ENCODE data around the gene KERA.

Gene KERA

DNA sequence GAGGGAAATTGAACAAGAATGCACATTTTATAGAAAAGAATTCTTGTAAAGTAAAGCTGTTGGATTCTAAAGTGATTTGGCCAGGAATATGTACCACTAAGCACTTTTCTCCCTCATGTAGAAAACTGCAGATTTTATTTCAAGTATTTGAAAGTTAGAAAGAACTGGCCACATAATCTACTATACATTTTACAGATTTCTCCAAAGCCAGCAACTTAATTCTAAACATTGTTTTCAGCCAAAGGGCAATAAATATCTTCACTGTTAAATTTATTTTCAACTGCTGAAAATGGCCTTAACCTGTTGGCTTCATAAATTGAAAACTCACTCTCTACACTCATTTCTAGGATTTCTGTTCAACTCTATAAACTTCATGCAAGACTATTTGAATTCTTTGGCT, 15.6 kb upstream of the KERA start:
- FAIRE-seq (no peak), DNase-seq (ENCODE audit: insufficient read length, low spot score) (no peak)
- TF ChIP-seq, protein P1, sequence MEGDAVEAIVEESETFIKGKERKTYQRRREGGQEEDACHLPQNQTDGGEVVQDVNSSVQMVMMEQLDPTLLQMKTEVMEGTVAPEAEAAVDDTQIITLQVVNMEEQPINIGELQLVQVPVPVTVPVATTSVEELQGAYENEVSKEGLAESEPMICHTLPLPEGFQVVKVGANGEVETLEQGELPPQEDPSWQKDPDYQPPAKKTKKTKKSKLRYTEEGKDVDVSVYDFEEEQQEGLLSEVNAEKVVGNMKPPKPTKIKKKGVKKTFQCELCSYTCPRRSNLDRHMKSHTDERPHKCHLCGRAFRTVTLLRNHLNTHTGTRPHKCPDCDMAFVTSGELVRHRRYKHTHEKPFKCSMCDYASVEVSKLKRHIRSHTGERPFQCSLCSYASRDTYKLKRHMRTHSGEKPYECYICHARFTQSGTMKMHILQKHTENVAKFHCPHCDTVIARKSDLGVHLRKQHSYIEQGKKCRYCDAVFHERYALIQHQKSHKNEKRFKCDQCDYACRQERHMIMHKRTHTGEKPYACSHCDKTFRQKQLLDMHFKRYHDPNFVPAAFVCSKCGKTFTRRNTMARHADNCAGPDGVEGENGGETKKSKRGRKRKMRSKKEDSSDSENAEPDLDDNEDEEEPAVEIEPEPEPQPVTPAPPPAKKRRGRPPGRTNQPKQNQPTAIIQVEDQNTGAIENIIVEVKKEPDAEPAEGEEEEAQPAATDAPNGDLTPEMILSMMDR (IDR thresholded peaks at IDR 0.05; ENCODE audit: insufficient read depth, missing control alignments): no peak

DNA sequence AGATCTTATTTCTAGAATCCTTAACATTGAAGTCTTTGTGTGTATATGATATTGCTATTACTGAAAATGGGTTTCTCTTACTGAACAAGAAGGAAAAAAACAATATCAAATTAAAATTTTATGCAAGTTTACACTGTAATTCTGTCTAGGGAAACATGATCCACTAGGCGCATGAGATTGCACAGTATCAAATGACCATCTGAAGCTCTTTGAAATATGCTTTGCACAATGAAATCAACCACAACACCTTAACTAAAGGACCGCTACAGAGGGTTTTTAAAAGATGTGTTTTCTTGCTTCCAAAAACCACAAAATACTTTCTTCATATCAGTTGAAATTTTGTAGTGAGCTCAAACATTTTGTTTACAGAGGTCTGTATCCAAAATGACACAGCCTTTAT, 15.1 kb upstream of the KERA start:
- FAIRE-seq: peak; percentile 44
- TF ChIP-seq, protein P1 (IDR thresholded peaks at IDR 0.05; ENCODE audit: insufficient read depth, missing control alignments): no peak
- DNase-seq (ENCODE audit: insufficient read length, low spot score): no peak

DNA sequence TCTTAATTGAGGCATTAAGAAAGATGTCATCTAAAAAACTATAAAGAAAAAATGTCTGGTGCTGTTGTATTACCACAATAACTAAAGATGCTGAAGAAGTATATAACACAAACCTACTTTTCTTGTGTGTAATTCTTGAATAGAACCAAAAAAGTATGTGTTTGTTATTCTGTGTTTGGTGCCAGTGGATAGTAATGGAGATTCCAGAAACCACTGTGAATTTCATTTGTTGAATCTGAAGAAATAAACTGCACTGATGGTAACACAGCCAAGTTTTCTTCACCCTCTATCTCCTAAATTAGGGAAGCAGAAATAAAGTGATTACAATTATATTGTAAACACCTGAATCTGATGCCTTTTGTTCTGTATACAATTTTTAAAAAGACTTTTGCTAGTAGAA, 13.1 kb upstream of the KERA start:
- TF ChIP-seq, protein P1 (IDR thresholded peaks at IDR 0.05; ENCODE audit: insufficient read depth, missing control alignments): no peak
- no peak for DNase-seq (ENCODE audit: insufficient read length, low spot score)
- no peak for FAIRE-seq

DNA sequence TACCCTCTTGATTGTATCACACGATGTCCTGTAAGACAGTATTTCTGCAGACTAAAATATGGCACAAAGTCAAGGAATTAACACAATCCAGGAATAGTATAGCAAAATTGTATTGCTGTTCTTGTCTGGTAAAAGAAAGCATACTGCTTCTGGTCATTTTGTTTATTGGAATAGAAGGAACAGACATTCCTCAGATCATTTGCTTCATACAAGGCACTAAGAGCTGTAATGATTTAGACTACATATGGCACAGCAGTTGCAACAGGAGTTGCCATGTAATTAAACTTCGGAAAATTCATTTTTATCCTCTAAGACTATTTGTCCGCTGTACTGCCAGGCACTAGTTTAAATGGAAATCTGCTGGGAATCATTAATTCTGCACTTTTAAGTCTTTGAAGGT, 7.6 kb upstream of the KERA start:
- DNase-seq (ENCODE audit: insufficient read length, low spot score) (no peak), FAIRE-seq (peak; percentile 29)
- TF ChIP-seq, protein P1 (IDR thresholded peaks at IDR 0.05; ENCODE audit: insufficient read depth, missing control alignments): no peak

DNA sequence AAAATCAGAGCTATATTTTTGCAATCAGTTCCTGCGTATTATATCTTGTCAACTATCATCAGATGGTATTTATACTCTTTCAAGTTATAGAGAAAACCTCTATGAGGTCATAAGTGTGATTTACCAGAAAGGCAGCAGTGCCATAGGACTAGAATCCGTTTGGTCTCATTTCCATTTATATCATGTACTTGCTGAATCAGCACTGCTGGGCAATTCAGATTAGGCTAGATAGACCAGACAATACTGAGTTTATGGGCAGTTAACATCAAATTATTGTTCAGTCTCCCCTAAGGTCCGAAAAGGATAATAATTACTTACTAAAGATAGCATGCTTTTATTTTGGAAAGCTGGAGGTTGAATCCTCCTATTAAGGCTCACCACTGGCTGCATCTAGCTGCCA, 6.8 kb upstream of the KERA start:
- FAIRE-seq (no peak), DNase-seq (ENCODE audit: insufficient read length, low spot score) (no peak)
- TF ChIP-seq, protein P1 (IDR thresholded peaks at IDR 0.05; ENCODE audit: insufficient read depth, missing control alignments): no peak

DNA sequence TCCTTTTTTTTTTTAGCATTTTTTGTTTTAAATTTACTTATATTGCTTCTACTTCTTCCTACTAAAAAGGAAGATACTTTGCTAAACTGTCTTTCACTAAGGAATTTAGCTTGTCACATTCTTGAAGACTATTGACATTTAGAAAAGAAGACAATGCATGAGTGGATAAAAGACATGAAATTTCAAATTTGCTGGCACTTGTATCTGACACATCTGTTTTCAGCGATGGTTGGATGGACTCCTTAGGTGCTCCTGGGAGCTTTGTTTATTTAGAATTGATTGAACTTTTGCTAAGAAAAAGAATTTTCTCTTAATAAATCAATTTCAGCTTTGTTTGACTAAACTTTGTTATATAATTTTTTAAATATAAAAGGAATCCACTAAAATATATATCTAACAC, 3.3 kb upstream of the KERA start:
- DNase-seq (ENCODE audit: insufficient read length, low spot score) (no peak), FAIRE-seq (no peak)
- TF ChIP-seq, protein P1 (IDR thresholded peaks at IDR 0.05; ENCODE audit: insufficient read depth, missing control alignments): no peak

DNA sequence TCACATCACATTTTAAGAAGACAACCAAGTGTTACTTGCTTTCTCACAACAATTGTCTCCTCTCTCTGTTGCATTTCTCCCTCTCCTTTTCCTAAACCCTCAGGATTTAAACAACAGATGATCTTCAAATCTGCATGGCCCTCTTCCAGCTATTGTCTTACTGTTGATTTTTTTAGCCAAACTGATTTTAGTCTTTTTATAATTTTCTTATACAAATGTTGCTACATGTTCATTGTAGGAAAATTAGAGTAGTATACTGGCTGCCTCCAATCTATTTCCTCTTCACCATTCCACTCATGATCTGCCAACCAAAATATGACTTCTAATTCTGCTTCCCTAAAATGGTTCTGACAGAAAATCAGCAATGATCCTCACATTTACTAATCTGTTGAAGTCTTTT, 1.4 kb upstream of the KERA start:
- TF ChIP-seq, protein P1 (IDR thresholded peaks at IDR 0.05; ENCODE audit: insufficient read depth, missing control alignments): no peak
- FAIRE-seq (no peak), DNase-seq (ENCODE audit: insufficient read length, low spot score) (no peak)
